ENCODE data around the gene BLM. TPM values are rescaled to one million over a fixed set of nuclear protein-coding genes. Genes with fewer than 3 reads are reported as not detected.

Gene BLM
- total and polyA plus RNA-seq, 2 donors (not counting 1 experiment from before 2014, with no cell fraction given) = 1.5 to 1.7 TPM

DNA sequence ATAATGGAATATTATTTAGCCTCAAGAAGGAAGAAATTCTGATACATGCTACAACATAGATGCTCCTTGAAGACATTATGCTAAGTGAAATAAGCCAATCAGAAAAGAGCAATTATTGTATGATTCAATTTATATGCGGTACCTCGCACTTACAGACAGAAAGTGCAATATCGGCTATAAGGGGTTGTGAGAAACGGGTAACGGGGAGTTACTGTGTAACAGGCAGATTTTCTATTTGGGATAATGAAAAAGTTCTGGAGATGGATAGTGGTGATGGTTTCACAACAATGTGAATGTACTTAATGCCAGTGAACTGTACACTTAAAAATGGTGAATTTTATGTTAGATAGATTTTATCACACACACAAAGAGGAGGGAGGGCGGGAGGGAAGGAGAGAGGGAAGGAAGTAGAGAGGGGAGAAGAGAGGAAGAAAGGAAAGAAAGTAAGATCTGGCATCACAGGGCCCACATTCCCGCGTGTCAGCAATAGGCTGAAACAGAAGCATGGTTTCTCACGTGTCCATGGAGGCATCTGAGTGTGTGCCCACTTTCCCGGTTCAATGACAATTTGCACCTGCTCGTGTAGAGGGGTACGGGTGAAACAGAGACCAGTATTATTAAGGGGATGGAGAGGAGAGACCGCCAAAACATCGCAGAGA is 700 bp upstream of the BLM start:
- Histone ChIP-seq H3K9me3 (ENCODE audit: control insufficient read depth, insufficient read depth, low read depth, low read length) (no peaks in the 10 kb centered on the region), H3K79me2 (ENCODE audit: control insufficient read depth, insufficient read depth, low read length) (peaks cover 9% of the 10 kb centered on the region), H3K27ac (ENCODE audit: insufficient read depth, low read length) (peak overlapping the region; percentile 77), H3K27me3 (ENCODE audit: control insufficient read depth, insufficient read depth, low read length) (no peaks in the 10 kb centered on the region), H3K9ac (ENCODE audit: insufficient read depth, low read length) (peak overlapping the region; percentile 67), H3K4me1 (ENCODE audit: control insufficient read depth, extremely low read depth, insufficient read depth, low read length) (peaks cover 6% of the 10 kb centered on the region), H3K4me2 (ENCODE audit: extremely low read depth, insufficient read depth, low read length) (peak overlapping the region; percentile 71), H2AFZ (ENCODE audit: low read length) (peak overlapping the region; percentile 83), H3K4me3 (replicated peaks in 1 of 4; ENCODE audit: control extremely low read depth in 1 of 4, insufficient read depth in 1 of 4, low read depth in 3 of 4, low read length in 4 of 4) (peak overlapping the region; percentile 54 to 97 (median 79)), H3K36me3 (ENCODE audit: control insufficient read depth, insufficient read depth, low read length) (no peaks in the 10 kb centered on the region), H4K20me1 (ENCODE audit: control insufficient read depth, extremely low read depth, insufficient read depth, low read length) (no peaks in the 10 kb centered on the region)
- DNase-seq (ENCODE audit: low read depth in 2 of 2) = peak; percentile 23 to 30
- no peak for TF ChIP-seq EZH2 (IDR thresholded peaks at IDR 0.05; ENCODE audit: low read length, missing control alignments)

DNA sequence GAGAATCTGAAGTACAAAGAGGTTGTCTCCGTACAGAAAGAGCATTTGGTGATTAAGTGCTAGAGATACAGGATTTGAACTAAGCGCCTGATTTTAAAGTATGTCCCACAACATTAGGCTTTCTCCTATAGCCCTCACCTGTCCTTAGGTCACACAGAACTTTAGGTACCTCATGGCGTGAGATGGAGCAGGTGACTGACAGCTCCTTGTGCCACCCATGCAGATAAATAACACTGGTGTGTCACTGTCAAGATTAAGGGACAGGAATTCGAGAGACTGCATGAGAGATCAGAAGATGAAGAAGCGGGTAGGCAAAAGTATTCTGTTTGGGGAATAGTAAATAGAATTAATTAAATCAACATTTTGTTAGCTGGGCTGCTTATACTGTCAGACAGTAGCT is 1.1 kb downstream of the BLM start:
- peaks cover 9% of the 10 kb centered on the region for H3K79me2 ChIP-seq (ENCODE audit: control insufficient read depth, insufficient read depth, low read length)
- peak overlapping the region; percentile 88 for H3K4me2 ChIP-seq (ENCODE audit: extremely low read depth, insufficient read depth, low read length)
- H4K20me1 ChIP-seq (ENCODE audit: control insufficient read depth, extremely low read depth, insufficient read depth, low read length) = no peaks in the 10 kb centered on the region
- H3K27ac ChIP-seq (ENCODE audit: insufficient read depth, low read length) = no peak overlapping the region
- H3K4me3 ChIP-seq (replicated peaks in 1 of 4; ENCODE audit: control extremely low read depth in 1 of 4, insufficient read depth in 1 of 4, low read depth in 3 of 4, low read length in 4 of 4) = peak overlapping the region; percentile 54 to 97 (median 79)
- H3K9me3 ChIP-seq (ENCODE audit: control insufficient read depth, insufficient read depth, low read depth, low read length) = no peaks in the 10 kb centered on the region
- H3K9ac ChIP-seq (ENCODE audit: insufficient read depth, low read length) = no peak overlapping the region
- H2AFZ ChIP-seq (ENCODE audit: low read length) = no peak overlapping the region
- DNase-seq (ENCODE audit: low read depth in 2 of 2) = no peak
- no peak for TF ChIP-seq EZH2 (IDR thresholded peaks at IDR 0.05; ENCODE audit: low read length, missing control alignments)
- TF ChIP-seq, protein P1, sequence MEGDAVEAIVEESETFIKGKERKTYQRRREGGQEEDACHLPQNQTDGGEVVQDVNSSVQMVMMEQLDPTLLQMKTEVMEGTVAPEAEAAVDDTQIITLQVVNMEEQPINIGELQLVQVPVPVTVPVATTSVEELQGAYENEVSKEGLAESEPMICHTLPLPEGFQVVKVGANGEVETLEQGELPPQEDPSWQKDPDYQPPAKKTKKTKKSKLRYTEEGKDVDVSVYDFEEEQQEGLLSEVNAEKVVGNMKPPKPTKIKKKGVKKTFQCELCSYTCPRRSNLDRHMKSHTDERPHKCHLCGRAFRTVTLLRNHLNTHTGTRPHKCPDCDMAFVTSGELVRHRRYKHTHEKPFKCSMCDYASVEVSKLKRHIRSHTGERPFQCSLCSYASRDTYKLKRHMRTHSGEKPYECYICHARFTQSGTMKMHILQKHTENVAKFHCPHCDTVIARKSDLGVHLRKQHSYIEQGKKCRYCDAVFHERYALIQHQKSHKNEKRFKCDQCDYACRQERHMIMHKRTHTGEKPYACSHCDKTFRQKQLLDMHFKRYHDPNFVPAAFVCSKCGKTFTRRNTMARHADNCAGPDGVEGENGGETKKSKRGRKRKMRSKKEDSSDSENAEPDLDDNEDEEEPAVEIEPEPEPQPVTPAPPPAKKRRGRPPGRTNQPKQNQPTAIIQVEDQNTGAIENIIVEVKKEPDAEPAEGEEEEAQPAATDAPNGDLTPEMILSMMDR (conservative IDR thresholded peaks at IDR 0.05 in 1 of 2, IDR thresholded peaks at IDR 0.05 in 1 of 2; ENCODE audit: low read depth in 1 of 2, low read length in 2 of 2) = no peak
- H3K27me3 ChIP-seq (ENCODE audit: control insufficient read depth, insufficient read depth, low read length) = no peaks in the 10 kb centered on the region
- no peaks in the 10 kb centered on the region for H3K36me3 ChIP-seq (ENCODE audit: control insufficient read depth, insufficient read depth, low read length)
- H3K4me1 ChIP-seq (ENCODE audit: control insufficient read depth, extremely low read depth, insufficient read depth, low read length) = peaks cover 6% of the 10 kb centered on the region

DNA sequence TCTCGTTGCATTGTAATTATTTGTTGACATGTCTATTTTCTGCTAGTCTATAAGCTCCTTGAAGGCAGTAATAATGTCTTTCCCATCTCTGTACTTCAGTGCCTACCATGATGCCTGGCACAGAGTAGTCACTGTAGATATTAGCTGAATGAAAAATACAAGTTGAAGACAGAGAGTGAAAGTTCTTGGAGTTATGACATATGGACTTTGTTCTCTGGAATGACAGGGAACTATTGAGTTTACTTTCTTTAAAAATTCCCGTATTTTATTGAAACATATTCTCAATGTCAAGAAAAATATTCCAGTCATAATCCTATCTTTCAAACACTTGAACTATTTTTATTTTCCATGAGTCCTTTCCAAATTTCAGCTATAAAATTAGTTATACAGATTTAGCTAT is 3.0 kb downstream of the BLM start:
- Histone ChIP-seq H3K79me2 (ENCODE audit: control insufficient read depth, insufficient read depth, low read length) (peaks cover 9% of the 10 kb centered on the region), H3K4me2 (ENCODE audit: extremely low read depth, insufficient read depth, low read length) (no peak overlapping the region), H3K36me3 (ENCODE audit: control insufficient read depth, insufficient read depth, low read length) (no peaks in the 10 kb centered on the region), H3K9ac (ENCODE audit: insufficient read depth, low read length) (no peak overlapping the region), H2AFZ (ENCODE audit: low read length) (no peak overlapping the region), H4K20me1 (ENCODE audit: control insufficient read depth, extremely low read depth, insufficient read depth, low read length) (no peaks in the 10 kb centered on the region), H3K4me1 (ENCODE audit: control insufficient read depth, extremely low read depth, insufficient read depth, low read length) (peaks cover 6% of the 10 kb centered on the region), H3K9me3 (ENCODE audit: control insufficient read depth, insufficient read depth, low read depth, low read length) (no peaks in the 10 kb centered on the region), H3K27me3 (ENCODE audit: control insufficient read depth, insufficient read depth, low read length) (no peaks in the 10 kb centered on the region), H3K27ac (ENCODE audit: insufficient read depth, low read length) (no peak overlapping the region), H3K4me3 (replicated peaks in 1 of 4; ENCODE audit: control extremely low read depth in 1 of 4, insufficient read depth in 1 of 4, low read depth in 3 of 4, low read length in 4 of 4) (no peak overlapping the region)
- no peak for TF ChIP-seq EZH2 (IDR thresholded peaks at IDR 0.05; ENCODE audit: low read length, missing control alignments)
- TF ChIP-seq, protein P1 (conservative IDR thresholded peaks at IDR 0.05 in 1 of 2, IDR thresholded peaks at IDR 0.05 in 1 of 2; ENCODE audit: low read depth in 1 of 2, low read length in 2 of 2) = no peak
- no peak for DNase-seq (ENCODE audit: low read depth in 2 of 2)
